Mesendoderm (in vitro differentiated cells): ENCODE measurements around the gene PTK7.

ENCODE experiments used
- DNase-seq: peaks from one replicate; pipeline ENCODE4 v3.0.0; 2013
- H2AK5ac ChIP-seq: 2 replicates; pipeline ENCODE4 v1.6.1; 2013; ENCODE audit warnings: low read length, inconsistent platforms
- H2BK120ac ChIP-seq: 2 replicates; pipeline ENCODE4 v1.6.1; 2013; ENCODE audit warnings: low read depth, mild to moderate bottlenecking, low read length, moderate library complexity, mixed read lengths
- H2BK15ac ChIP-seq: replicated peaks from 2 replicates; pipeline ENCODE4 v1.6.1; 2013; ENCODE audit warnings: low read depth, mild to moderate bottlenecking, moderate library complexity
- H2BK5ac ChIP-seq: 2 replicates; pipeline ENCODE4 v1.6.1; 2013; ENCODE audit warnings: low read length, inconsistent platforms
- H3K18ac ChIP-seq: 2 replicates; pipeline ENCODE4 v1.6.1; 2013; ENCODE audit warnings: mild to moderate bottlenecking, low read length, mixed read lengths
- H3K23ac ChIP-seq: one replicate; pipeline ENCODE4 v1.6.1; 2013; ENCODE audit warnings: low read length
- H3K27ac ChIP-seq: 2 replicates; pipeline ENCODE4 v1.5.1; 2013; ENCODE audit warnings: low read depth, mild to moderate bottlenecking, inconsistent platforms, low read length, moderate library complexity
- H3K27me3 ChIP-seq: 2 replicates; pipeline ENCODE4 v1.6.1; 2013; ENCODE audit warnings: low read length, control low read depth, mild to moderate bottlenecking, inconsistent platforms; ENCODE audit not compliant: insufficient read depth, poor library complexity
- H3K36me3 ChIP-seq: 2 replicates; pipeline ENCODE4 v1.6.1; 2013; ENCODE audit warnings: low read length, inconsistent platforms; ENCODE audit not compliant: control insufficient read depth, insufficient read depth
- H3K4ac ChIP-seq: one replicate; pipeline ENCODE4 v1.6.1; 2013; ENCODE audit warnings: low read depth, mild to moderate bottlenecking, low read length, moderate library complexity
- H3K4me1 ChIP-seq: 2 replicates; pipeline ENCODE4 v1.6.1; 2013; ENCODE audit warnings: low read depth, low read length, inconsistent platforms; ENCODE audit not compliant: control insufficient read depth
- H3K4me2 ChIP-seq: 2 replicates; pipeline ENCODE4 v1.6.1; 2013; ENCODE audit warnings: low read length
- H3K4me3 ChIP-seq: 2 replicates; pipeline ENCODE4 v1.5.1; 2013; ENCODE audit warnings: mild to moderate bottlenecking, low read length
- H3K56ac ChIP-seq: one replicate; pipeline ENCODE4 v1.6.1; 2013; ENCODE audit warnings: low read length
- H3K79me1 ChIP-seq: 2 replicates; pipeline ENCODE4 v1.6.1; 2013; ENCODE audit warnings: low read length, inconsistent platforms
- H3K79me2 ChIP-seq: 2 replicates; pipeline ENCODE4 v1.6.1; 2013; ENCODE audit warnings: mild to moderate bottlenecking, low read length; ENCODE audit not compliant: control insufficient read depth, insufficient read depth
- H3K9ac ChIP-seq: 2 replicates; pipeline ENCODE4 v1.6.1; 2013; ENCODE audit warnings: low read length, inconsistent platforms
- H4K5ac ChIP-seq: one replicate; pipeline ENCODE4 v1.6.1; 2013; ENCODE audit warnings: low read length
- H4K8ac ChIP-seq: one replicate; pipeline ENCODE4 v1.6.1; 2013; ENCODE audit warnings: low read depth, mild to moderate bottlenecking, control low read depth, low read length, moderate library complexity
- WGBS: extraction: QIAGEN DNeasy Blood & Tissue Kit; methylation state at CpG from one replicate; pipeline ENCODE4 v1.1.7; 2013; ENCODE audit warnings: low lambda C conversion rate, missing lambda C conversion rate; ENCODE audit not compliant: insufficient coverage; ENCODE audit errors: extremely low coverage; 5-methylcytosine and 5-hydroxymethylcytosine counted together

PTK7 gene

GRCh38 chr6:43086022-43086658 is 10.0 kb downstream of the PTK7 start:
- H3K36me3 ChIP-seq: no peaks in the 10 kb centered on the region
- H2AK5ac ChIP-seq: no peak overlapping the region
- no peak overlapping the region for H3K27ac ChIP-seq
- H2BK15ac ChIP-seq: no peak overlapping the region
- H4K8ac ChIP-seq: no peak overlapping the region
- H2BK120ac ChIP-seq: no peak overlapping the region
- no peak overlapping the region for H4K5ac ChIP-seq
- no peak overlapping the region for H3K4me3 ChIP-seq
- no peak overlapping the region for H3K56ac ChIP-seq
- no peak overlapping the region for H2BK5ac ChIP-seq
- peaks cover 21% of the 10 kb centered on the region for H3K79me1 ChIP-seq
- peaks cover 81% of the 10 kb centered on the region for H3K79me2 ChIP-seq
- no CpG with 5 or more reads among the region's 8 CpGs for WGBS
- DNase-seq: no peak
- H3K18ac ChIP-seq: no peak overlapping the region
- H3K27me3 ChIP-seq: no peaks in the 10 kb centered on the region
- peaks cover 12% of the 10 kb centered on the region for H3K4me1 ChIP-seq
- no peak overlapping the region for H3K4me2 ChIP-seq
- no peak overlapping the region for H3K9ac ChIP-seq
- no peak overlapping the region for H3K23ac ChIP-seq
- H3K4ac ChIP-seq: no peak overlapping the region

- Histone ChIP-seq H3K4me1 (peaks cover 18% of the 10 kb centered on the region), H4K8ac (no peak overlapping the region), H3K4me3 (no peak overlapping the region), H3K79me1 (peaks cover 16% of the 10 kb centered on the region), H3K79me2 (peaks cover 79% of the 10 kb centered on the region), H2BK15ac (no peak overlapping the region), H3K9ac (no peak overlapping the region), H3K27ac (peak overlapping the region; percentile 26), H3K36me3 (no peaks in the 10 kb centered on the region), H3K27me3 (no peaks in the 10 kb centered on the region), H3K4ac (no peak overlapping the region), H2BK5ac (no peak overlapping the region), H3K23ac (no peak overlapping the region), H2BK120ac (no peak overlapping the region), H2AK5ac (no peak overlapping the region), H4K5ac (no peak overlapping the region), H3K4me2 (no peak overlapping the region), H3K56ac (no peak overlapping the region), H3K18ac (no peak overlapping the region)
- WGBS: no CpG with 5 or more reads among the region's 4 CpGs
- peak; percentile 80 for DNase-seq
Measured at GRCh38 chr6:43088654-43089056, 12.5 kb downstream of the PTK7 start.

- H3K23ac ChIP-seq: no peak overlapping the region
- no CpG with 5 or more reads among the region's 4 CpGs for WGBS
- no peak overlapping the region for H4K5ac ChIP-seq
- no peaks in the 10 kb centered on the region for H3K27me3 ChIP-seq
- H3K4me2 ChIP-seq: no peak overlapping the region
- no peak overlapping the region for H4K8ac ChIP-seq
- H3K56ac ChIP-seq: peak overlapping the region; percentile 27
- H2BK15ac ChIP-seq: no peak overlapping the region
- peak overlapping the region; percentile 15 for H3K18ac ChIP-seq
- peaks cover 16% of the 10 kb centered on the region for H3K79me1 ChIP-seq
- peaks cover 78% of the 10 kb centered on the region for H3K79me2 ChIP-seq
- no peak overlapping the region for H2AK5ac ChIP-seq
- H2BK120ac ChIP-seq: no peak overlapping the region
- no peak overlapping the region for H2BK5ac ChIP-seq
- peak; percentile 76 for DNase-seq
- H3K9ac ChIP-seq: no peak overlapping the region
- peaks cover 20% of the 10 kb centered on the region for H3K4me1 ChIP-seq
- no peak overlapping the region for H3K4ac ChIP-seq
- H3K36me3 ChIP-seq: no peaks in the 10 kb centered on the region
- H3K27ac ChIP-seq: peak overlapping the region; percentile 89
- no peak overlapping the region for H3K4me3 ChIP-seq
Measured at GRCh38 chr6:43089467-43089866, 13.4 kb downstream of the PTK7 start.

GRCh38 chr6:43089874-43090558 is 13.9 kb downstream of the PTK7 start:
- Histone ChIP-seq H3K4me1 (peaks cover 20% of the 10 kb centered on the region), H2BK120ac (peak overlapping the region; percentile 3), H3K4me2 (no peak overlapping the region), H2BK15ac (no peak overlapping the region), H3K56ac (no peak overlapping the region), H3K4ac (no peak overlapping the region), H3K79me2 (peaks cover 73% of the 10 kb centered on the region), H4K8ac (no peak overlapping the region), H3K23ac (no peak overlapping the region), H3K36me3 (no peaks in the 10 kb centered on the region), H4K5ac (no peak overlapping the region), H3K27ac (peak overlapping the region; percentile 89), H3K27me3 (no peaks in the 10 kb centered on the region), H3K4me3 (no peak overlapping the region), H3K79me1 (peaks cover 11% of the 10 kb centered on the region), H3K9ac (peak overlapping the region; percentile 26), H2AK5ac (no peak overlapping the region), H2BK5ac (no peak overlapping the region), H3K18ac (peak overlapping the region; percentile 15)
- DNase-seq: peak; percentile 67
- no CpG with 5 or more reads among the region's 8 CpGs for WGBS

- H3K36me3 ChIP-seq: no peaks in the 10 kb centered on the region
- H3K4ac ChIP-seq: no peak overlapping the region
- H3K4me3 ChIP-seq: no peak overlapping the region
- no peak overlapping the region for H2BK5ac ChIP-seq
- H2AK5ac ChIP-seq: no peak overlapping the region
- no peaks in the 10 kb centered on the region for H3K27me3 ChIP-seq
- H2BK120ac ChIP-seq: peak overlapping the region; percentile 21
- WGBS: no CpG with 5 or more reads among the region's 2 CpGs
- peaks cover 11% of the 10 kb centered on the region for H3K79me1 ChIP-seq
- peak overlapping the region; percentile 89 for H3K27ac ChIP-seq
- H3K4me2 ChIP-seq: no peak overlapping the region
- H3K9ac ChIP-seq: peak overlapping the region; percentile 5
- H3K4me1 ChIP-seq: peaks cover 23% of the 10 kb centered on the region
- H3K18ac ChIP-seq: peak overlapping the region; percentile 44
- no peak overlapping the region for H4K8ac ChIP-seq
- H2BK15ac ChIP-seq: peak overlapping the region; percentile 21
- no peak overlapping the region for H3K23ac ChIP-seq
- no peak overlapping the region for H4K5ac ChIP-seq
- peaks cover 73% of the 10 kb centered on the region for H3K79me2 ChIP-seq
- peak overlapping the region; percentile 51 for H3K56ac ChIP-seq
- DNase-seq: peak; percentile 63
Measured at GRCh38 chr6:43090559-43090956, 14.4 kb downstream of the PTK7 start.
